A172 (cell line): Measurements from ENCODE around the gene PHLDB2. TPM values are rescaled to one million over a fixed set of nuclear protein-coding genes. Genes with fewer than 3 reads are reported as not detected.

Source experiments
- DNase-seq: peaks from one replicate; pipeline ENCODE4 v3.0.0-alpha.2; 2015; ENCODE audit warnings: low spot score
- total RNA-seq: library from RNA; depleted of rRNA; stranded (reverse); fragments of >200 nt; shearing (Covaris generic); gene quantifications from 2 replicates; pipeline ENCODE4 v1.2.3, GENCODE V29; 2014

The PHLDB2 gene
- total RNA-seq, 1 experiment from 2014 or later, result 115 TPM

DNA sequence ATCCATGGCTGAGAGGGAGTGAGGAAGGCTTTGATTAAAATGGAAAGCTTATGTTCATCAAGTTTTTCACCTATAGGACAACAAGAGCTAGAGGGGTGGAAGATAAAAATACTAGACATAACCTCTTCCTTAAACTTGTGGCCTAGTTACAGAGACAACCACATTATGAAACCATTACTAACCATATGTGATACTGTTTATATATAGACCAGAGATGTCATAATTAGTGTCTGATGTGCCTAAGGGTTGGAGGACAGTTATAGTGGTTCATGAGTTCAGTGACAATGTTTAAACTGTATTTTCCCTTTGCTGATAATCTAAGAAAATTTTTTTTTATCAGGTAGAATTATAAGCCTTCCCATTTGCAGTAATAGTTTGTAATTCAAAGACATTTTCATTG lies 23.7 kb downstream of the PHLDB2 start:
- DNase-seq, result no peak

DNA sequence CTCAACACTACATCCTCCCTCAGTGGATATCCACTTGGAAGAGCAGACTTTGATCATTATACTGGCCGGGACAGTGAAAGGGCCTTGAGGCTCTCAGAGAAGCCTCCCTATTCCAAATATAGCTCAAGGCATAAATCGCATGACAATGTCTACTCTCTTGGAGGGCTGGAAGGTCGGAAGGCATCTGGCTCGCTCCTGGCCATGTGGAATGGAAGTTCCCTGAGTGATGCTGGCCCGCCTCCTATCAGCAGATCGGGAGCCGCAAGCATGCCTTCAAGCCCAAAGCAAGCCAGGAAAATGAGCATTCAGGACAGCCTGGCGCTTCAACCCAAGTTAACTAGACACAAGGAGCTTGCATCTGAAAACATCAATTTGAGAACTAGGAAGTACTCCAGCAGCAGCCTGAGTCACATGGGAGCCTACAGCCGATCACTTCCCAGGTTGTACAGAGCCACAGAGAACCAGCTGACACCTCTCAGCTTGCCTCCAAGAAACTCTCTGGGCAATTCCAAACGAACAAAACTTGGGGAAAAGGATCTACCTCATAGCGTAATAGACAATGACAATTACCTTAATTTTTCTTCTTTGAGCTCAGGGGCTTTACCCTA lies 25.4 kb downstream of the PHLDB2 start:
- no peak for DNase-seq

DNA sequence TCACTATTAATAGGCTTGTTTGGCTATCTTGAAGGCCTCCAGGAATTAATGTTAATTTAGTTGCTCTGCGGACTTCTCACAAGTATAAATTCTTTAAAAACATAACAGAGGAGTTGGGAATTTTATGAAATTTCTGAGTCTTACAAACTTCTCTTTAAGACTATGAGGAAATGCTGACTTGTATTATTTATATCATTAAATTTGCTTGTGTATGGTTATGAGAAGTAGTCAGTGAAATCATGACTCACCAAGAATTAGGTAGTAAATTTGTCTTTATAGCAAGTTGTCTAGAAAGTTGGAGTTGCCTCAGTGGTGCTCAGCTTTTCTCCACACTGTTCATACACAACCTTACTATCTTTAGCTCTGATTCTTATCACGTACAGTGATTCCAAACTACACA lies 26.5 kb downstream of the PHLDB2 start:
- no peak for DNase-seq

DNA sequence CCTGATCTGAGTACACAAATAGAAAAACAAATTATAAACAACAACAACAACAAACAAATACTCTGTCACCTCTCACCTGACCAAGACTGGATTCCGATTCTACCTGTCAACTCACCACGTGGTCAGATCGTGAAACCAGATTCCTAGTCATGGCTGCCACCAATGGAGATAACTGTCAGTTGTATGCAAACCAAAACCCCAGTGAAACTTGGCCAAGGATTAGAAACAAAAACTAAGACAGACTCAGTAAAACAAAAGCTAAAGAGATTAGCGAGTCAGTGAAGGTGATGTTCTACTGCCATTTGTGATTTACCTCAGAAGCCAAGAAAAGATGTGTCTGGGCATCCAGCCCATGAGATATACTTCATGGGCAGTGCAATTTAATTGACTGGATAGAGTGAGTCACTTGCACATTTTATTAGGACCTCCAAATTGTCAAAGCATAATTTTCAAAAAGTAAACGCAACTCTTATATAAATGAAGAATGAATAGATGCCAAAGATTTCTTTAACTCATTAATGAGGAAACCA lies 31.1 kb downstream of the PHLDB2 start:
- peak; percentile 71 for DNase-seq

- DNase-seq, result no peak
Observed at GRCh38 chr3:111892070-111892469, 33.0 kb downstream of the PHLDB2 start.

DNA sequence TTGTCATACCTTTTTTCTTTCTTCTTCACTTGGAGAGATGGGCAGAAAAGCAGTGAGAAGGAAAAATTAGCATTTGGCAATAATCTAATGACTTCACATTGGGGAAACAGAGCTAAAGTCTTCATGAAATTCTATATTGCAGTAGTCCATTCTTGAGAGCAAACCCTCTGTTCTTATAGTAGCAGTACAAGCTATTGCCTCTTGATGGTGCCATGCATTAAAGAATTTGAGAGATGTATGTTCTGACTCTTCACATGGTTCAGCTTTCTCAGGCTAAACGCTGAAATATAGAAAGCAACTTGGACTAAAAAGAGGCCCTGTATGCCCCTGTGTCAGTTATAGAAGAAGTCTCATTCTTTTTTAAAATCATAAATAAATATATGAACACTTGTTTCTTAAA lies 36.0 kb downstream of the PHLDB2 start:
- peak; percentile 59 for DNase-seq

DNA sequence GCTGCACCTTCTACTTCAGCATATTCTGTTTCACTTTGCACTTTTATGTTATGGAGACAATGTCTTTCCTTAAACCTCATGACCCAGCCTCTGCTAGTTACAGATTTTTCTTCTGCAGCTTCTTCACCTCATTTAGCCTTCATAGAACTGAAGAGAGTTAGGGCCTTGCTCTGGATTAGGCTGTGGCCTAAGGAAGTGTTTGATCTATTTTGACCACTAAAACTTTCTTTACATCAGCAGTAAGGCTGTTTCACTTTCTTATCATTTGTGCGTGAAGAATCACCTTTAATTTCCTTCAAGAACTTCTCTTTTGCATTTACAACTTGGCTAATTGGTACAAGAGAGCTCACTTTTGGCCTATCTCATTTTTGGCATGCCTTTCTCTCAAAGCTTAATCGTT lies 40.9 kb downstream of the PHLDB2 start:
- no peak for DNase-seq

DNA sequence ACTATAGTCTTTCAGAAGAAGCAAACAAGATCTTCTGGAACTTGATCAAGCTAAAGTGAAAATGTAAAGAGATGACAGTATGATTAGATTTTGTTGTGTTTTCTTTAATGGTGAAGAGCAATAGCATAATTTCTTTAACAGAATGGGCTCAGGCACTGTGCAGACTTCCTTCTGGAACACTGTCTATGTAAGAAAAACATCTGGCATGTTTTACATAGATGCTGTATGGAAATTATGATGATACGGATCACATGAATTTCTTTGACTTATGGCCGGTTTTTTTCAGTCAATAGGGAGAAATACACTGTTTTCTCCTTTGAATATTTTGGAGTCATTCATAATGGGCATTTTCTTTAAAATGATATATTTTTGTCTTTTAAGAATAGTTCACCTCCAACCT lies 42.6 kb downstream of the PHLDB2 start:
- no peak for DNase-seq

GRCh38 chr3:111902534-111902933 lies 43.5 kb downstream of the PHLDB2 start:
- DNase-seq, result no peak

DNA sequence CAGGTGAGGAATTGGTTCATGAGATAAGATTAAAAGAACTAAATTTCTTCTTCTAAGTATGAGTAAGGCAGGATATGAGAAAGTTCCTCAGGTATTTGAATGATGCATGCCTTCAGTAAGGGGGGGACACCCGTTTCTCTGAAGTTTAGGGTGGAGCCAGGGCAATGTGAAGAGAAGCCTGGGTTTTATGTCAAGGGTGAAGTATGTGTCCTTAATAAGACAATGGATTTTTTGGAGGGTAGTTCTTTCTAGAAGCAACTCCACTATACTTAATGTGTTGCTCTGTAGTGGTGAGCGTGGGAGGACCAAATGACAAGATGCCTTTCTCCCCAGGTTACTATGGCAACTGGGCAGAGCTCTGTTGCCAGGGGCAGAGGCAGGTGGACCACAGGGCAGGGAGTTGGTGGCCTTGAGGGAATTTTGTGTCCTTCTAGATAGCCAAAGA lies 44.0 kb downstream of the PHLDB2 start:
- DNase-seq, result peak; percentile 96

GRCh38 chr3:111904376-111905241 lies 45.5 kb downstream of the PHLDB2 start:
- DNase-seq, result peak; percentile 97

GRCh38 chr3:111906656-111907055 lies 47.6 kb downstream of the PHLDB2 start:
- no peak for DNase-seq

- no peak for DNase-seq
Observed at GRCh38 chr3:111907151-111907550, 48.1 kb downstream of the PHLDB2 start.

- peak; percentile 84 for DNase-seq
Observed at GRCh38 chr3:111910806-111911205, 51.7 kb downstream of the PHLDB2 start.

GRCh38 chr3:111911446-111911845 lies 52.4 kb downstream of the PHLDB2 start:
- DNase-seq, result no peak

- peak; percentile 77 for DNase-seq
Observed at GRCh38 chr3:111913163-111913763, 54.2 kb downstream of the PHLDB2 start.

DNA sequence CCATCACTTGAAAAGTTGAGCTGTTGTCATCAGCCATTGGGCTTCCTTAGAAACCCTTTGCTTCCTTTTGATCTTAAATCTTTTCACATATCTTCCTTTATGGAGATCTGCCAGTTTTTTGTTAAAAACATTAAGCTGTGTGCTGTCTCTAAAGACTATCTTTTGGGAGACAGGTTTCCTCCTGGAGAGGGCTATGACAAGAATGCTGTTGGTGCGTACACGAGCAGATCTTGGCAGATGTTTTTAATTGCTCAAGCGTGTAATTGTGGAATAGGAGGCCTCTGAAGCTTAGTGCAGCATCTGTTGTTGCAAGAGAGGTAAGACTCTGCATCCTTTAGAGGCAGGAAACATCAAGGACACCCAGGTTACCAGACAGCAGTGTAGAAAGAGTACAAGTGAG lies 56.8 kb downstream of the PHLDB2 start:
- DNase-seq, result peak; percentile 49

GRCh38 chr3:111917300-111917699 lies 58.2 kb downstream of the PHLDB2 start:
- DNase-seq, result peak; percentile 92

DNA sequence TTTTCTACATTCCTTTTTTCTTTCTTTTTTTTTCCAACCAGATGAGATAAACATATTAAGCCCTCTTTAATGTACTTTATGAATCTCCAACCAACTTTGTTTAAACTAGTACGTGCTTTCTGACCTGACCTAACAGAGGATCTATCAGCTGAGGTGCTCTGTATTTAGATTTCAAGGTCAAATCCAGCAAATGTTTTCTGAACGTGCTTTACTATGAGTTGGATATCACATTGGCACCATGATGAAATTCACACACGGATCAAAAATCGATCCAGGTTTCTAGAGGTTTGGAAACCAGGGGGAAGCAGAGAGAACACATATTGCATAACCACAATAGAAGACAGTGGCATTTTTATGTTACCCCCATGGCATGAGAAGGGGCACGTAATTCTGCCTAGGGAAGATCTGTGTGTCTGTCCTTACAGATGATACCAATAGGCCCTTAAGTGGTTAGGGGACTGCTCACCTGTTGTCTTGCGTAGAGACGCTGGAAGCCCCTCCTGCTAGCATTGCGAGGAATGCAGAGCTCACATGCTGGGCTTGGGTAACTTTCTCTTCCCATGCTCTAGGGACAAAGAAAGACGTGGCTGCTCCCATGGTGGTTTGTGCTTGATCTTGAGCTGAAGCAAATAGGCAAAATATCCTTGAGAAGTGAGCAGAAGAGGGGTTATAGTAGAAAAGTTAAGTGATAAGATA lies 60.5 kb downstream of the PHLDB2 start:
- no peak for DNase-seq

DNA sequence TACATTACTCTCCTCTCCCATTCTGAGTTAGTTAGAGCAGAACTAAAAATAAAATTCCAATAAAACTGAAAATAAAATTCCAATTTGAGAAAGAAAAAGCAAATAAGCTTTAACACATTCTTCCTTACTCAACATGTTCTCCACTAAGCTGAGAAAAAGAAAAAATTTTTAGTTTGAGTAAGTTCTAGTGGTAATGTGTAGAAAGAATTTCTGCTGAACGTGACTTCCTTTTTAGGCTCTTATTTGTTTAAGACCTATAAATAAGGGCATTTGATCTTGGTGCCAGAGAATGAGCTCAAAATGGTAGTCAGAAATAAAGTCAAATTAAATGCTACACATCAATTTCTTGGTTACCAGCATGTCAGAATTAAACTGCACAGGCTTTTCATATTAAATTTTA lies 62.1 kb downstream of the PHLDB2 start:
- DNase-seq, result no peak

GRCh38 chr3:111923095-111923771 lies 64.2 kb downstream of the PHLDB2 start:
- DNase-seq, result peak; percentile 94
